Kidney epithelial cell (primary cell): ENCODE results near the gene BRD3OS. TPM values are rescaled to one million over a fixed set of nuclear protein-coding genes. Genes with fewer than 3 reads are reported as not detected.

ENCODE experiments used
- DNase-seq: peaks from one replicate; pipeline ENCODE4 v3.0.0-alpha.2; 2010; ENCODE audit warnings: low read depth
- H3K27me3 ChIP-seq: 2 replicates; pipeline ENCODE4 v1.6.0; 2011; ENCODE audit warnings: low read length; ENCODE audit not compliant: control insufficient read depth, insufficient read depth
- H3K36me3 ChIP-seq: 2 replicates; pipeline ENCODE4 v1.5.1; 2011; ENCODE audit warnings: low read length; ENCODE audit not compliant: control insufficient read depth, insufficient read depth
- H3K4me3 ChIP-seq: 2 replicates; pipeline ENCODE4 v1.5.1; 2011; ENCODE audit warnings: low read depth, mild to moderate bottlenecking, control low read depth, low read length
- CTCF ChIP-seq: IDR thresholded peaks from 2 replicates; pipeline ENCODE4 v1.5.1; 2011; ENCODE audit warnings: mild to moderate bottlenecking, moderate library complexity, low read length, control low read depth, inconsistent platforms; ENCODE audit not compliant: insufficient read depth, poor library complexity, severe bottlenecking
- total RNA-seq: library from RNA; depleted of rRNA; stranded (reverse); fragments of >200 nt; gene quantifications from 2 replicates; pipeline ENCODE4 v1.2.3, GENCODE V29; 2015

The BRD3OS gene
- total RNA-seq, 1 donor from 2014 or later, result 12.8 TPM

- Histone ChIP-seq H3K4me3 (no peak overlapping the region), H3K27me3 (no peaks in the 10 kb centered on the region), H3K36me3 (peaks cover 1% of the 10 kb centered on the region)
- TF ChIP-seq CTCF, result no peak
- DNase-seq, result no peak
Measured at GRCh38 chr9:134028575-134029247, 3.4 kb downstream of the BRD3OS start.

- DNase-seq, result no peak
- H3K36me3 ChIP-seq, result peaks cover 3% of the 10 kb centered on the region
- no peak overlapping the region for H3K4me3 ChIP-seq
- no peak for TF ChIP-seq CTCF
- no peaks in the 10 kb centered on the region for H3K27me3 ChIP-seq
Measured at GRCh38 chr9:134029248-134030226, 4.3 kb downstream of the BRD3OS start.

- no peak for DNase-seq
- no peak for TF ChIP-seq CTCF
- no peak overlapping the region for H3K4me3 ChIP-seq
- H3K36me3 ChIP-seq, result peaks cover 3% of the 10 kb centered on the region
- no peaks in the 10 kb centered on the region for H3K27me3 ChIP-seq
Measured at GRCh38 chr9:134030821-134031470, 5.7 kb downstream of the BRD3OS start.

GRCh38 chr9:134031783-134032182, 6.5 kb downstream of the BRD3OS start:
- no peak overlapping the region for H3K4me3 ChIP-seq
- TF ChIP-seq CTCF, result no peak
- peaks cover 3% of the 10 kb centered on the region for H3K36me3 ChIP-seq
- H3K27me3 ChIP-seq, result no peaks in the 10 kb centered on the region
- no peak for DNase-seq

- no peak for DNase-seq
- no peak overlapping the region for H3K4me3 ChIP-seq
- no peak for TF ChIP-seq CTCF
- peaks cover 3% of the 10 kb centered on the region for H3K36me3 ChIP-seq
- H3K27me3 ChIP-seq, result no peaks in the 10 kb centered on the region
Measured at GRCh38 chr9:134032456-134033222, 7.4 kb downstream of the BRD3OS start.
